ENCODE measurements around the gene FBXL14. TPM values are rescaled to one million over a fixed set of nuclear protein-coding genes. Genes with fewer than 3 reads are reported as not detected.
A peak's percentile ranks its signal among the peaks of the same experiment; 100 is the strongest.

FBXL14 gene
- polyA plus RNA-seq, 3 donors = 6.2 to 9.8 (median 7.2) TPM

DNA sequence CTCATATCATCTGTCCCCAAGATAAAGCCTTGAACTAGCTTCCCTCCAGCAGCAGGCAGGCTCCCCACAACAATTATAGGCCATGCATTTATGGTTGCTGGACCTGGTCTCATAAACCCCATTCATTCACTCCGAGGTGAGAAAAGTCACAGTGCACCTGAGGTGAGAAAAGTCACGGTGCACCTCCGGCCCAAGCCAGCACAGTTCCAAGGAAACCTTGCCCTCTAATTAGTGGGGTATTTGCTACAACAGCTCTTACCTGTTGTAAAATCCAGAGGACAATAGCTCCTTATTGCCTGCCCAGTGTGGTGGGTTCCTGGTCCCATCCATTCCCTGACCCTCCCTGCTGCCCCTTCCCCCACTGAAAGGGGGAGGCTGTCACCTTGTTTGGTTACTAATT lies 65.6 kb downstream of the FBXL14 start:
- Mint-ChIP-seq H3K4me1 (peaks cover 26% of the 10 kb centered on the region), H3K4me3 (peak overlapping the region in 1 of 2 donors; percentile 86), H3K36me3 (peaks cover 6 to 10% of the 10 kb centered on the region in 2 donors), H3K9me3 (peaks cover 0 to 19% (median 14%) of the 10 kb centered on the region in 7 donors), H3K27ac (no peak overlapping the region), H3K27me3 (ENCODE audit: low read depth in 3 of 3) (peaks cover 81 to 93% (median 82%) of the 10 kb centered on the region in 3 donors)
- intact Hi-C loops (cut with micrococcal nuclease) = no loop called here
- Histone ChIP-seq H3K4me2 (replicated peaks; ENCODE audit: extremely low read depth, low read length, poor library complexity, severe bottlenecking) (no peak overlapping the region), H3K4me3 (replicated peaks in 1 of 3; ENCODE audit: low read depth in 2 of 3, low read length in 3 of 3) (no peak overlapping the region), H3K79me2 (ENCODE audit: insufficient read depth, low read length) (no peaks in the 10 kb centered on the region), H3K4me1 (ENCODE audit: control insufficient read depth in 1 of 2, insufficient read depth in 2 of 2, low read length in 2 of 2) (peaks cover 7 to 22% of the 10 kb centered on the region in 2 donors), H3K27me3 (ENCODE audit: control insufficient read depth in 2 of 2, insufficient read depth in 2 of 2, low read length in 2 of 2) (peaks cover 57 to 78% of the 10 kb centered on the region in 2 donors), H2AFZ (ENCODE audit: insufficient read depth, low read depth, low read length, poor library complexity, severe bottlenecking) (no peak overlapping the region), H3K9ac (ENCODE audit: insufficient read depth, low read length, poor library complexity, severe bottlenecking) (no peak overlapping the region), H3K9me3 (replicated peaks in 1 of 2; ENCODE audit: control insufficient read depth in 1 of 2, insufficient read depth in 1 of 2, low read length in 2 of 2) (peaks cover 0 to 34% of the 10 kb centered on the region in 2 donors), H3K27ac (ENCODE audit: low read depth in 1 of 2, low read length in 2 of 2) (no peak overlapping the region), H3K36me3 (replicated peaks in 1 of 2; ENCODE audit: control insufficient read depth in 1 of 2, insufficient read depth in 2 of 2, low read length in 2 of 2) (no peaks in the 10 kb centered on the region), H4K20me1 (ENCODE audit: insufficient read depth, low read length) (no peaks in the 10 kb centered on the region)
- TF ChIP-seq, protein P1, sequence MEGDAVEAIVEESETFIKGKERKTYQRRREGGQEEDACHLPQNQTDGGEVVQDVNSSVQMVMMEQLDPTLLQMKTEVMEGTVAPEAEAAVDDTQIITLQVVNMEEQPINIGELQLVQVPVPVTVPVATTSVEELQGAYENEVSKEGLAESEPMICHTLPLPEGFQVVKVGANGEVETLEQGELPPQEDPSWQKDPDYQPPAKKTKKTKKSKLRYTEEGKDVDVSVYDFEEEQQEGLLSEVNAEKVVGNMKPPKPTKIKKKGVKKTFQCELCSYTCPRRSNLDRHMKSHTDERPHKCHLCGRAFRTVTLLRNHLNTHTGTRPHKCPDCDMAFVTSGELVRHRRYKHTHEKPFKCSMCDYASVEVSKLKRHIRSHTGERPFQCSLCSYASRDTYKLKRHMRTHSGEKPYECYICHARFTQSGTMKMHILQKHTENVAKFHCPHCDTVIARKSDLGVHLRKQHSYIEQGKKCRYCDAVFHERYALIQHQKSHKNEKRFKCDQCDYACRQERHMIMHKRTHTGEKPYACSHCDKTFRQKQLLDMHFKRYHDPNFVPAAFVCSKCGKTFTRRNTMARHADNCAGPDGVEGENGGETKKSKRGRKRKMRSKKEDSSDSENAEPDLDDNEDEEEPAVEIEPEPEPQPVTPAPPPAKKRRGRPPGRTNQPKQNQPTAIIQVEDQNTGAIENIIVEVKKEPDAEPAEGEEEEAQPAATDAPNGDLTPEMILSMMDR (IDR thresholded peaks at IDR 0.05) = no peak
- DNase-seq = no peak
- 100% methylated on average over 1 of the region's 3 CpGs for WGBS (ENCODE audit: insufficient coverage)

DNA sequence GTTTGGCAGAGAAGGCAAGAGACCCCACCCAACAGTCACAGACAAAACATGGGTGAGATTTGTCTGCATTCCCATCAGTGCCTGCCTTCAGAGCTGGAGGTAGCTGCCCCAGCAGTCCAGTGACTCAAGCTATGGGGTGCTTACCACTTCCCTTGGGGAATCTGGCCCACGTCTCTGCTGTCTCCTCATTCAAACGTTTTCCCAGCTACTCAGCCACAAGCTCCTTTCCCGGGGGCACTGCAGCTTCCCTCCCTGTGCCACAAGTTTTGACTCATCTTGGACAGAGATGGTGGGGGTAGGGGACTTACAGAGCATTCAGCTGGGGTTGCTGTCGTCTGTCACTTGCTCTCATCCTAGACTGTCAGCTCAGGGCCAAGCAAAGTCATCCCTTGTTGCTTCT lies 66.6 kb downstream of the FBXL14 start:
- Histone ChIP-seq H2AFZ (ENCODE audit: insufficient read depth, low read depth, low read length, poor library complexity, severe bottlenecking) (no peak overlapping the region), H3K79me2 (ENCODE audit: insufficient read depth, low read length) (no peaks in the 10 kb centered on the region), H3K9me3 (replicated peaks in 1 of 2; ENCODE audit: control insufficient read depth in 1 of 2, insufficient read depth in 1 of 2, low read length in 2 of 2) (peaks cover 0 to 29% of the 10 kb centered on the region in 2 donors), H3K27ac (ENCODE audit: low read depth in 1 of 2, low read length in 2 of 2) (no peak overlapping the region), H3K4me3 (replicated peaks in 1 of 3; ENCODE audit: low read depth in 2 of 3, low read length in 3 of 3) (no peak overlapping the region), H4K20me1 (ENCODE audit: insufficient read depth, low read length) (no peaks in the 10 kb centered on the region), H3K36me3 (replicated peaks in 1 of 2; ENCODE audit: control insufficient read depth in 1 of 2, insufficient read depth in 2 of 2, low read length in 2 of 2) (no peaks in the 10 kb centered on the region), H3K4me2 (replicated peaks; ENCODE audit: extremely low read depth, low read length, poor library complexity, severe bottlenecking) (no peak overlapping the region), H3K4me1 (ENCODE audit: control insufficient read depth in 1 of 2, insufficient read depth in 2 of 2, low read length in 2 of 2) (peaks cover 0 to 14% of the 10 kb centered on the region in 2 donors), H3K9ac (ENCODE audit: insufficient read depth, low read length, poor library complexity, severe bottlenecking) (no peak overlapping the region), H3K27me3 (ENCODE audit: control insufficient read depth in 2 of 2, insufficient read depth in 2 of 2, low read length in 2 of 2) (peaks cover 47 to 77% of the 10 kb centered on the region in 2 donors)
- peaks cover 0 to 16% (median 12%) of the 10 kb centered on the region in 7 donors for H3K9me3 Mint-ChIP-seq
- peaks cover 2 to 10% of the 10 kb centered on the region in 2 donors for H3K36me3 Mint-ChIP-seq
- TF ChIP-seq, protein P1 (IDR thresholded peaks at IDR 0.05) = no peak
- peaks cover 17% of the 10 kb centered on the region for H3K4me1 Mint-ChIP-seq
- intact Hi-C loops (cut with micrococcal nuclease) = no loop called here
- DNase-seq = no peak
- peak overlapping the region in 1 of 2 donors; percentile 73 for H3K4me3 Mint-ChIP-seq
- WGBS (ENCODE audit: insufficient coverage) = 20% methylated on average over 1 of the region's 4 CpGs
- H3K27me3 Mint-ChIP-seq (ENCODE audit: low read depth in 3 of 3) = peaks cover 72 to 90% (median 78%) of the 10 kb centered on the region in 3 donors
- H3K27ac Mint-ChIP-seq = no peak overlapping the region

All from CD14-positive monocyte (primary cell).